HEK293T (cell line): ENCODE data around the gene PARP12.

Experiments used
- ARNT ChIP-seq: fragments of 450-650 bp; IDR thresholded peaks from 2 replicates; pipeline ENCODE4 v1.6.1; 2017; ENCODE audit warnings: mild to moderate bottlenecking
- BHLHE40 ChIP-seq: fragments of 450-650 bp; IDR thresholded peaks from 2 replicates; pipeline ENCODE4 v1.6.1; 2016; ENCODE audit warnings: mild to moderate bottlenecking, moderate library complexity, borderline replicate concordance
- ELF4 ChIP-seq: fragments of 450-650 bp; IDR thresholded peaks from 2 replicates; pipeline ENCODE4 v1.6.1; 2017; ENCODE audit warnings: antibody characterized with exemption
- FOXM1 ChIP-seq: fragments of 450-650 bp; IDR thresholded peaks from 2 replicates; pipeline ENCODE4 v1.6.1; 2017; ENCODE audit warnings: mild to moderate bottlenecking, borderline replicate concordance
- PKNOX1 ChIP-seq: fragments of 450-650 bp; IDR thresholded peaks from 2 replicates; pipeline ENCODE4 v1.6.1; 2016
- SP1 ChIP-seq: fragments of 450-650 bp; IDR thresholded peaks from 2 replicates; pipeline ENCODE4 v1.6.1; 2017
- TARDBP ChIP-seq: fragments of 450-650 bp; IDR thresholded peaks from 2 replicates; pipeline ENCODE4 v1.6.1; 2016

DNA sequence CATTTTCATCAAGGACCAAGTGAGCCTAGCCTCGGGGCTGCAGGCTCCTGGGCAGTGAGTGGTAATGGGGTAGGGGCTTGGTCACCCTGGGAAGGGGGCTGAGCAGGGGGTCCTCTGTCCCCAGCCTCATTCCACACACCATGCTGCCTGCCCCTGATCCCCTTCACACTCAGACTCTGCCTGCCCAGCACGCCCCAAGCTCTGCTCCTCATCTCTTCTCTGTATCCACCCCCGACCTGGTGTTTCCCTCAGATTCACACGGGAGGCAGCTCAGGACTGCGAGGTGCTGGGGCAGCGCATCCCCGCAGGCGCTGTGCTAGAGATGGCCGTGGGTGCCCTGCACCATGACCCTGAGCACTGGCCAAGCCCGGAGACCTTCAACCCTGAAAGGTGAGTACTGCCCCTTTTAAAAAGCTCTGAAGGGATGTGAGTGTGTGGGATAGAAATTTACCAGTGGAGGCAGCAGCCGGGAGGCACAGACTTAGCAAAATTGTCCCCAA is 47.2 kb downstream of the PARP12 start:
- TF ChIP-seq FOXM1, result no peak
- no peak for TF ChIP-seq SP1
- TF ChIP-seq BHLHE40, result no peak
- TF ChIP-seq PKNOX1, result no peak
- no peak for TF ChIP-seq ELF4
- TF ChIP-seq TARDBP, result no peak
- no peak for TF ChIP-seq ARNT
